K562 (cell line): ENCODE data around the gene DNAJC6. TPM values are rescaled to one million over a fixed set of nuclear protein-coding genes. Genes with fewer than 3 reads are reported as not detected.

Experiments
- ARID3A ChIP-seq: IDR thresholded peaks from 2 replicates; pipeline ENCODE4 v1.6.1; 2012; ENCODE audit warnings: low read depth, low read length, improper control_type of control experiment, borderline replicate concordance
- CBX5 ChIP-seq: IDR thresholded peaks from 2 replicates; pipeline ENCODE4 v1.6.1; 2014; ENCODE audit warnings: low read depth, borderline replicate concordance
- MAZ ChIP-seq, 2 experiments: fragments of 450-650 bp in 1 of 2; sonication (generic) in 1 of 2; formaldehyde crosslinking; IDR thresholded peaks in 1 of 2; conservative IDR thresholded peaks in 1 of 2; 2 replicates each; pipeline versions ENCODE4 v1.4.0 to v1.5.0; 2020; ENCODE audit warnings: mild to moderate bottlenecking in 1 of 2, missing genetic modification reagents in 1 of 2
- MTF1 ChIP-seq: fragments of 250-450 bp; sonication (Bioruptor Pico); IDR thresholded peaks from 2 replicates; pipeline ENCODE4 v1.9.0; 2021; ENCODE audit warnings: moderate library complexity, mild to moderate bottlenecking, inconsistent platforms, borderline replicate concordance
- PHF21A ChIP-seq: fragments of 450-650 bp; IDR thresholded peaks from 2 replicates; pipeline ENCODE4 v1.6.1; 2017; ENCODE audit warnings: low read depth, borderline replicate concordance
- PURB ChIP-seq: sonication (generic); formaldehyde crosslinking; IDR thresholded peaks from 2 replicates; pipeline ENCODE4 v1.9.0; 2021; ENCODE audit warnings: low read depth, mild to moderate bottlenecking, missing genetic modification reagents
- RBFOX2 ChIP-seq: fragments of 200-400 bp; formaldehyde crosslinking; IDR thresholded peaks from 2 replicates; pipeline ENCODE4 v1.6.1; 2017; ENCODE audit warnings: low read depth, mild to moderate bottlenecking, low read length, moderate library complexity
- RBM25 ChIP-seq: fragments of 200-400 bp; formaldehyde crosslinking; IDR thresholded peaks from 2 replicates; pipeline ENCODE4 v1.6.1; 2018; ENCODE audit warnings: low read length, low read depth, moderate library complexity; ENCODE audit not compliant: severe bottlenecking
- TEAD4 ChIP-seq, 2 experiments: sonication (generic) in 1 of 2; formaldehyde crosslinking in 1 of 2; IDR thresholded peaks; 2 replicates each; pipeline versions ENCODE4 v1.6.1 to v1.8.0; 2012 to 2022; ENCODE audit warnings: borderline replicate concordance in 1 of 2, inconsistent platforms in 1 of 2, low read length in 1 of 2, mild to moderate bottlenecking in 1 of 2, missing genetic modification reagents in 1 of 2
- ZBTB33 ChIP-seq: sonication (generic); formaldehyde crosslinking; IDR thresholded peaks from 2 replicates; pipeline ENCODE4 v1.8.1; 2023; ENCODE audit warnings: mild to moderate bottlenecking, missing genetic modification reagents
- ZKSCAN3 ChIP-seq: fragments of 250-450 bp; sonication (Bioruptor Pico); IDR thresholded peaks from 2 replicates; pipeline ENCODE4 v1.4.0; 2020
- ZNF263 ChIP-seq: sonication (generic); formaldehyde crosslinking; IDR thresholded peaks from 2 replicates; pipeline ENCODE4 v1.8.0; 2022; ENCODE audit warnings: mild to moderate bottlenecking, missing genetic modification reagents, borderline replicate concordance
- ZNF511 ChIP-seq: sonication (generic); formaldehyde crosslinking; IDR thresholded peaks from 2 replicates; pipeline ENCODE4 v1.8.0; 2022; ENCODE audit warnings: mild to moderate bottlenecking, missing genetic modification reagents
- ZNF609 ChIP-seq: sonication (generic); formaldehyde crosslinking; IDR thresholded peaks from 2 replicates; pipeline ENCODE4 v1.8.1; 2023; ENCODE audit warnings: missing genetic modification reagents, mild to moderate bottlenecking, borderline replicate concordance
- polyA plus RNA-seq, 8 experiments: library from polyadenylated mRNA; depleted of rRNA in 4 of 8; stranded (reverse) in 5 of 8; unstranded in 3 of 8; fragments of >200 nt; fragmentation: Nextera tagmentation in 2 of 8; fragmentation: Illumina TruSeq in 1 of 8; extraction: Ambion mirVana in 2 of 8; extraction: Trizol in 1 of 8; gene quantifications; 2 replicates each; pipeline versions ENCODE4 v1.2.1 to v1.2.3, GENCODE V29; 2011 to 2014; ENCODE audit warnings: inconsistent platforms in 1 of 8, missing spikeins in 1 of 8
- total RNA-seq, 7 experiments: library from RNA; depleted of rRNA in 6 of 7; stranded (reverse); fragments of >200 nt in 6 of 7; fragmentation: Illumina TruSeq in 2 of 7; extraction: Trizol in 2 of 7; gene quantifications; 2 replicates each; pipeline versions ENCODE4 v1.2.1 to v1.2.3, GENCODE V29; 2011 to 2021; ENCODE audit warnings: low replicate concordance in 1 of 7

Gene DNAJC6
- total and polyA plus RNA-seq, 9 of the 15 experiments (the other 6 are each of a cell fraction or from before 2014, with no cell fraction given) = 6.7 to 78.7 (median 28.0) TPM

- TF ChIP-seq ZNF609 (CRISPR knock-in tag) = no peak
- TF ChIP-seq ZBTB33 (CRISPR knock-in tag) = no peak
- no peak for TF ChIP-seq RBFOX2
- no peak for TF ChIP-seq ZNF511 (CRISPR knock-in tag)
- TF ChIP-seq PURB = no peak
- TF ChIP-seq ZKSCAN3 (CRISPR knock-in tag) = no peak
- no peak for TF ChIP-seq TEAD4 (IDR thresholded peaks at IDR 0.05; ENCODE audit: low read length)
- no peak for TF ChIP-seq TEAD4 (CRISPR knock-in tag; IDR thresholded peaks at IDR 0.05; ENCODE audit: borderline replicate concordance)
- TF ChIP-seq MAZ (CRISPR knock-in tag; conservative IDR thresholded peaks at IDR 0.05 in 1 of 2, IDR thresholded peaks at IDR 0.05 in 1 of 2) = peak; percentile 51 to 64; a peak in 3 of 4 replicates
- TF ChIP-seq PHF21A = no peak
- no peak for TF ChIP-seq MTF1 (CRISPR knock-in tag)
- TF ChIP-seq RBM25 = no peak
- TF ChIP-seq ZNF263 (CRISPR knock-in tag) = no peak
- TF ChIP-seq ARID3A = no peak
- no peak for TF ChIP-seq CBX5
Measured at GRCh38 chr1:65419681-65420589, 110.6 kb downstream of the DNAJC6 start (continued).
